ENCODE data around the gene NCAM1.

- TF ChIP-seq CTCF (conservative IDR thresholded peaks at IDR 0.05) = no peak
- TF ChIP-seq EZH2 (IDR thresholded peaks at IDR 0.05; ENCODE audit: low read depth) = no peak
These were observed 181.3 kb downstream of the NCAM1 start for GRCh38 chr11:113142508-113142907.
